Astrocyte (in vitro differentiated cells and primary cell): ENCODE data around the gene GALNT1.

Source experiments
- EZH2 ChIP-seq: IDR thresholded peaks from 2 replicates; pipeline ENCODE4 v1.6.1; 2012; ENCODE audit warnings: mild to moderate bottlenecking, low read length, inconsistent platforms; ENCODE audit not compliant: insufficient read depth
- TF ChIP-seq, protein P1 (sequence below): IDR thresholded peaks from 2 replicates; pipeline ENCODE4 v1.5.1; 2011; ENCODE audit warnings: low read depth, mild to moderate bottlenecking, inconsistent platforms, low read length, moderate library complexity; ENCODE audit not compliant: insufficient read depth

DNA sequence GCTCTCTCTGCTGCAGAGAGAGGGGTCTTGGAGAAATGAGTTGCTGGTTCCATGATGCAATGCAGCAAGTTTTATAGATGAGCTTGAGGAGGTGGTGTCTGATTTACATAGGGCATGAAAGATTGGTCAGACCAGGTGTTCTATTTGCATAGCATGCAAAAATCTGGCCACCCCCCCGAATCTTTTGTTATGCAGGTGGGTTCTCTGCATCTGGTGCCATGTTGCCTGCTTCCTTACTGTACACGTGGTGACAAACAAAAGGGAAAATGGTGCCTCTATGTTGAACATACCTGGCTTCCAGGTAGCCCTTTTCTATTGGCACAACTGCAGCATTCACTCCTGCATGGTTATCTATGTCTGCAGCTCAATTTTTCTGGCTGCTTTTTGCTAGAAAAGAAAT is 169.4 kb downstream of the GALNT1 start:
- TF ChIP-seq, protein P1, sequence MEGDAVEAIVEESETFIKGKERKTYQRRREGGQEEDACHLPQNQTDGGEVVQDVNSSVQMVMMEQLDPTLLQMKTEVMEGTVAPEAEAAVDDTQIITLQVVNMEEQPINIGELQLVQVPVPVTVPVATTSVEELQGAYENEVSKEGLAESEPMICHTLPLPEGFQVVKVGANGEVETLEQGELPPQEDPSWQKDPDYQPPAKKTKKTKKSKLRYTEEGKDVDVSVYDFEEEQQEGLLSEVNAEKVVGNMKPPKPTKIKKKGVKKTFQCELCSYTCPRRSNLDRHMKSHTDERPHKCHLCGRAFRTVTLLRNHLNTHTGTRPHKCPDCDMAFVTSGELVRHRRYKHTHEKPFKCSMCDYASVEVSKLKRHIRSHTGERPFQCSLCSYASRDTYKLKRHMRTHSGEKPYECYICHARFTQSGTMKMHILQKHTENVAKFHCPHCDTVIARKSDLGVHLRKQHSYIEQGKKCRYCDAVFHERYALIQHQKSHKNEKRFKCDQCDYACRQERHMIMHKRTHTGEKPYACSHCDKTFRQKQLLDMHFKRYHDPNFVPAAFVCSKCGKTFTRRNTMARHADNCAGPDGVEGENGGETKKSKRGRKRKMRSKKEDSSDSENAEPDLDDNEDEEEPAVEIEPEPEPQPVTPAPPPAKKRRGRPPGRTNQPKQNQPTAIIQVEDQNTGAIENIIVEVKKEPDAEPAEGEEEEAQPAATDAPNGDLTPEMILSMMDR: no peak
- no peak for TF ChIP-seq EZH2
